GM12874 (cell line): ENCODE data around the gene PAOX.

Source experiments
- TF ChIP-seq, protein P1 (sequence below): IDR thresholded peaks from 2 replicates; pipeline ENCODE4 v1.5.1; 2011; ENCODE audit warnings: low read depth, mild to moderate bottlenecking, control low read depth, low read length, moderate library complexity; ENCODE audit not compliant: insufficient read depth

The PAOX gene

DNA sequence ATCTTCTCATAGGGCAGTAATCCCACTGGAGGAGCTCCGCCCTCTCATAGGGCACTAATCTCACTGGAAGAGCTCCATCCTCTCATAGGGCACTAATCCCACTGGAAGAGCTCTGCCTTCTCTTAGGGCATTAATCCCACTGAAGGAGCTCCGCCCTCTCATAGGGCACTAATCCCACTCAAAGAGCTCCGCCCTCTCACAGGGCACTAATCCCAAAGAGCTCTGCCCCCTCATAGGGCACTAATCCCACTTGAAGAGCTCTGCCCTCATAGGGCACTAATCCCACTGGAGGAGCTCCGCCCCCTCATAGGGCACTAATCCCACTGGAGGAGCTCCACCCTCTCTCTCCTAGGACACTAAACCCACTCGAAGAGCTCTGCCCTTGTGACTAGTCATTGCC, 17.8 kb upstream of the PAOX start:
- TF ChIP-seq, protein P1, sequence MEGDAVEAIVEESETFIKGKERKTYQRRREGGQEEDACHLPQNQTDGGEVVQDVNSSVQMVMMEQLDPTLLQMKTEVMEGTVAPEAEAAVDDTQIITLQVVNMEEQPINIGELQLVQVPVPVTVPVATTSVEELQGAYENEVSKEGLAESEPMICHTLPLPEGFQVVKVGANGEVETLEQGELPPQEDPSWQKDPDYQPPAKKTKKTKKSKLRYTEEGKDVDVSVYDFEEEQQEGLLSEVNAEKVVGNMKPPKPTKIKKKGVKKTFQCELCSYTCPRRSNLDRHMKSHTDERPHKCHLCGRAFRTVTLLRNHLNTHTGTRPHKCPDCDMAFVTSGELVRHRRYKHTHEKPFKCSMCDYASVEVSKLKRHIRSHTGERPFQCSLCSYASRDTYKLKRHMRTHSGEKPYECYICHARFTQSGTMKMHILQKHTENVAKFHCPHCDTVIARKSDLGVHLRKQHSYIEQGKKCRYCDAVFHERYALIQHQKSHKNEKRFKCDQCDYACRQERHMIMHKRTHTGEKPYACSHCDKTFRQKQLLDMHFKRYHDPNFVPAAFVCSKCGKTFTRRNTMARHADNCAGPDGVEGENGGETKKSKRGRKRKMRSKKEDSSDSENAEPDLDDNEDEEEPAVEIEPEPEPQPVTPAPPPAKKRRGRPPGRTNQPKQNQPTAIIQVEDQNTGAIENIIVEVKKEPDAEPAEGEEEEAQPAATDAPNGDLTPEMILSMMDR, result no peak

GRCh38 chr10:133361773-133362441, 17.2 kb upstream of the PAOX start:
- TF ChIP-seq, protein P1, result no peak

- TF ChIP-seq, protein P1, result no peak
These were observed 16.2 kb upstream of the PAOX start for GRCh38 chr10:133362846-133363245.

DNA sequence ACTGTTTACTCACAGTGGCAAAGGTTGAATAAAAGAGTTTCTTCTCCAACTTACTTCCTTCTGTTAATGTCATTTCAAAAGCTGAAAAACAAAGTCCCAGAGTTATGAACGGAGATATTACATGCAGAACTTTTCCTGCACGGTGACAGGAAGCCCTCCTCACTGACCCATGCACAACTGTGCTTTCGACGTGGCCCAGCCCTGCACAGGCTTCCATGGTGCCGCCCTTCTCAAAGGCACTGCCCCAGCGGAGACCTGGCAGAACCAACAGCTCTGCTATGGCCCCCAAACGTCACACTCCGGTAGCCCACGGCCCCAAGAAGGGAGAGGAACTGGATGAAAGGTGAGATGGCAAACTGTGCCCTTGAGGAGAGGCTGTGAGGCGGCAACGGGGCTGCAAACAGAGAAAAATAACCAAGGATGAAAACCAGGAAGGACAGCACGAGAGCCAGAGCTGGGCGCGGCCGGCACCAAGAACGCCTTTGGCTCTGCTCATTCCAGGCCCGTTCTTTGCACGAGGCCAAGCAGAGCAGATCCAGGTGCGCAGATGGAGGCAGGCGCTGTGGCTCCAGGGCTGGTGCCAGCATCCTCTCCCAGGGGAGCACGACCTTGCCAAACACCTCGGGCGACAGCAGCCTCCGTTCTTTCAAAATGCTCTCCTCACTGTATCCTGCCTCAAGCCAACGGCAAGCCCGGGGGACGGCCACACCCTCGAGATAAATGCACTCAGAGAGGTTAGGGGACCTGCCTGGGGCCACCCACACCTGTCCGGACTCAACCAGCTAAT, 14.2 kb upstream of the PAOX start:
- TF ChIP-seq, protein P1, result no peak

- TF ChIP-seq, protein P1, result no peak
These were observed 13.5 kb upstream of the PAOX start for GRCh38 chr10:133365461-133366129.

- TF ChIP-seq, protein P1, result no peak
These were observed 13.0 kb upstream of the PAOX start for GRCh38 chr10:133366130-133366478.

- TF ChIP-seq, protein P1, result no peak
These were observed 12.3 kb upstream of the PAOX start for GRCh38 chr10:133366751-133367150.
